GM19025 (cell line): ENCODE results near the gene TMEM212.
"Not testable (repeated sequence)": the region's sequence is repeated elsewhere in the genome, so short reads cannot be mapped to it uniquely, and the experiment has no call there.

Experiments used
- ATAC-seq: cut with Tn5 transposase; IDR thresholded peaks from one replicate; pipeline ENCODE4 v1.9.1; 2021; ENCODE audit warnings: mild to moderate bottlenecking, low read depth, moderate library complexity; ENCODE audit not compliant: unreplicated experiment

TMEM212 gene

GRCh38 chr3:171812811-171813210, 30.3 kb upstream of the TMEM212 start:
- ATAC-seq: no peak

DNA sequence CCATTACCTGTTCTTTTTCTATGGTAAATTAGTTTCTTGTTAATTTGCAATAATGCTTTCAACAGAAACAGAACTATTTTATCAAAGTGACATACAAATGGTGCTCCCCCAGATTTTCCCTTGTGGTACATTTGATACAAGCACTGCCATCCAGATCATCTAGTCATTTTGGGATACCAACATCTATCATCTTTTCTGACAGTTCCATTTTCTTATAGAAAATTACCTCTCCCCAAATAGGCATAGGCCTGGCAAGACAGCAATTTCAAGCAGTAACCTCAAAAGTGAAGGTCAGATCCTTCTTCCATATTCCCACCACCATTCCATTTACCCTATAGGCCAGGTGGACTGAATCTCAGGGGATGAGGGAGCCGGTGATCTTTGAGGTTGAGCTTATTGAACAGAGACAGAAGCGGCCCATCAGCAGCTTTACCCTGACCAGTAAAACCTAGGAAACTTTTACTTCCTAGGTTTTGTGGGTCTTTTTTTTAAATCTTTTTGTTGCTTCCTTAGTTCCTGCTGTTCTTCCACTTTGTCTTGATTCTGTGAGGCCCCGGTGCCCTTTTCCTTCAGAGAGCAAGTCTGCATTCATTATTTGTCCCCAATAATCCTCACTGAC, 29.8 kb upstream of the TMEM212 start:
- no peak for ATAC-seq

DNA sequence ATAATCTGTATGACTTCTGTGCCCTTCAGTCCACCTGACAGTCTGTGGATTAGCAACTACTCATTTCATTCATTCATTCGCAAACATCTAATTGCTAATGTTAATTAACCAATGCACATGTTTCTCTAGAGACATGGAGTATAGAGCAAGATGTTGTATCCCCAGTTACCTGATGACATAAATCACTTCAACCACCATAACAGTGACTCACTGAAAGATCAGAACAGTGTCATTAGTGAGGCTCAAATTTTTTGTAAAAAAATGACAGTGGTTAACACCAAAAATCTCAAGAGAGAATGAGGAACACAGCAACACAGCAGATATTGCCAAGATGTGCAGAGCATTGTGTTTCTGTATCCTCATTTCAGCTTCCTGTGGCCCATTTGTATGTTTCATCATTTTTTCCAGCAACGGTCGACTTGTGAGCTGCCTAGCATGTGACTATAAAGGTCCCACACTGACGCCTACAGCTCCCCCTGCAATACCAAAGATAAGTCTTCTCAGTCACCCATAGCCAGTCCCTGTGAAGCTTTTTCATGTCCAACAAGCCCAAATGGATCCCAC, 29.2 kb upstream of the TMEM212 start:
- peak; percentile 27 for ATAC-seq

- not testable (repeated sequence) for ATAC-seq
Observed at GRCh38 chr3:171814662-171815061, 28.5 kb upstream of the TMEM212 start.

DNA sequence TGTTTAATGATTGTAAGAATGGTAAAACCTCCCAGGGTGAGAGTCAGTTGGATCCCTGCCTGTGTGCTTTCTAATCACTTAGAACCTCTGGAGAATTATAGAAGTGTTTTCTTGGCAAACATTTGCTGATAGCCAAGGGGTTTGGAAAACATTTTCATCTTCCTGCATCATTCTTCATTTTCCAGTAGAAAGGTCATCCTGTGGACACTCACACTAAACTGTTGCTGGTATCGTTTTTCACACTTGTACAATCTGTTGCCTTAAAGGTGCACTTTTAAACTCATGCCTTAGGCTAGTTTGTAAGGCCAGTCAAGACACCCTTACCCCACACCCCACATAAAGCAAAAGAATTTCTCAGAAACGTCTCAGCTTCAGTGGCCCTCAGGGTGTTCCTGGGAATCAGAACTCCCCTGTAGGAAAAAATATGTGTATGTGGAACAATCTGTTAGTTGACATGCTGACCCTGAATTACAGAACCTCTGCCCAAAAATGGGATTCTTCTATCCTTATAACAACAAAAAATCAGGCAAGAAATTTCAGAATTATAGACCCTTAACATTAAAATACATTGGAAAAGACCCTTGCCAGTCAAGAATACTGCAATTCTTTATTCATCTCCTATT, 27.1 kb upstream of the TMEM212 start:
- no peak for ATAC-seq

DNA sequence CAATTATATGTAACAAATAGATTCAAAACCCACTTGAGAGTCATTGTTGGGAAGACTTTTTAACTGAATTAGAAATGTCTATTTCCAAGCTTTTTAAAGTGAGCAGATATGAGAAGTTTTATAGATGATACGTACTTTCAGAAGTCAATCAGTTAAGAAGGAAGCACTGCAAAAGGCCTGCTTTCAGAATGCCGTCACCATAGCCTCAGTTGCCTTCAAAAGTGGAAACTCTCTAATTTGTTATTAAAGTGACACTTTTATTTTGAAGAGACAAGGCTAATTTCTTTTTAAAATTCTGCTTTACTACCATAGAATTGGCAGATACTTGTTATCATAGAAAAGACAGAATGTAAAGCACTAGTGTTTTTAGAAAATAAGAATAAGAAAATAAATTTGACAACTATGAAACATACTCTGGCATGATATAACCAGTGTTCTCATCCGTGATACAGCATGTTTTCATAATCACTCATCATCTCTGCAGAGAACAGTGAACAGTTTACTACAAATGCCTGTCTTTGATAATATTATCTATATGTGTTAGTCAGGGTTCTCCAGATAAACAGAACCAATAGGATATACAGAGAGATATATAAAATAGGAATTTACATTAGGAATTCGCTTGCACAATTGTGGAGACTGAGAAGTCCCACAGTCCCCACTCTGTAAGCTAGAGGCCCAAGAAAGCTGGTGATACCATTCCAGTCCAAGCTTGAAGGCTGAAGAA, 25.9 kb upstream of the TMEM212 start:
- no peak for ATAC-seq

GRCh38 chr3:171821044-171821443, 22.1 kb upstream of the TMEM212 start:
- ATAC-seq: no peak

DNA sequence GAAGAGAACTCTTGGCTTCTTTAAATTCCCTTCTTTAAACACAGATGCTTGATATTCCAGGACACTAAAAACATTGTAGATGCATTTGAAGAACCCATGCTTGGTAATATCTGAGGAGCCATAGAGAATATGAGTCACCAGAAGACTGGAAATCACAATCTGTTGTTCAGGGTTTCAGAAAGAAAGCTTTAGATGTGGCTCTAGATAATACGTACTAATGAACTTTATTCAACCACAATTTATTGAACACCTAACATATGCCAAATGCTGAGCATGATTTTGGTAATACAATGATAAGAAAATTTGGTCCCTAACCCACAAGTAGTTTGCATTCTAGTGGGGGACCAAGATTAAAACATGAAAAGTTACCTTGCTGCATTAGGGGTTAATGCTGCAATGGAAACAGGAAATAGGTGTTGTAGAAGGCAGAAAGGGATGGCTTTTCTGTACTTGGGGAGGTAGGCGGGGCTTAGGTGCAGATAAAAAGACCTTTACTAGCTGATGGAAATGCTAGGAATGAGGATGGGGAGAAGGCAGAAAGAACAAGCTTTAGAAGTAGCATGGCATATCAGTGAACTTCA, 21.3 kb upstream of the TMEM212 start:
- ATAC-seq: no peak

GRCh38 chr3:171822431-171823106, 20.6 kb upstream of the TMEM212 start:
- ATAC-seq: peak; percentile 88

GRCh38 chr3:171824116-171824515, 19.0 kb upstream of the TMEM212 start:
- ATAC-seq: no peak

DNA sequence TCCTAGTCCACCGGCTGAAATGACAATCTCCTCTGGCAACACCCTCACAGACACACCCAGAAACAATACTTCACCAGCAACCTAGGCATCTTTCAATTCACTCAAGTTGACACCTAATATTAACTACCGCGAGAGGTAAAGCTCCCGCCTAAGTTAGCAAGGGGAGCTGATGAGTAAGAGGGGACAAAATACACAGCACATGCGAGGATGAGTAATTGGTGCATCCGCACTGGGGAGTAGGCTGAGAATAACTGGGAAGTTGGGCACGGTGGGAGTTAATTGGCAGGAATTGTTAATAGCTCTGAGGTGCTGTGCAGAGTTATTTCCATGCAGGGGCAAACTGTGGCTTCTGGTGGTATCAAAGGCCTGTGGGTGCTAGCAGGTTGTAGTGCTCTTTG, 18.3 kb upstream of the TMEM212 start:
- ATAC-seq: no peak

DNA sequence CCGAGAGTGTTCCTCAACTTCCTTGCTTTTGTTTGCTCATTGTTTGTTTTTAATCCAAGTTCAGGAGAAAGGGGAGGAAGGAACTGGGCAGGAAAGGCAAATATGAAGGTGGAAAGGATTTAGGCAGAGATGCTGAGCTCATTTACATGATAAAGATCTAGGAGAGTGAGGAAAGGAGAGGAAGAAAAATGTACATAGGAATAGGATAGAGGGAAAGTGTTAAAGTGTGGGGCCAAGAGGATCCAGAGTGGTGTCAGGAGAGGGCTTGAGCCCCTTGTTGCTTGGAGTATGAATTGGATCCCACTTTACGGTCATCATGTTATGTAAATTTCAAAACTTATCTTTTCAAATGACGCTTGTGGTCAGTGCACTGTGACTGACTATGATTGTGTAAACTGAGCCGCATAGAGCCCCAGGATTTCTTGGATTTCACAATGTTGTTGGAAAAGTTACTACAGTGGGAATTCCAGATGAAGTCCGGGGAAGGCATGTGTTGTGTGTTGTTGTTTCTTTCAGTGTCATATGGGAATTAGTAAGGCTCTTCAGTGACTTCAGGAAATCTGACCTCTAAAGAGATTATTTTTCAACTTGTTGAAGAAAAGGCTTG, 17.8 kb upstream of the TMEM212 start:
- no peak for ATAC-seq

DNA sequence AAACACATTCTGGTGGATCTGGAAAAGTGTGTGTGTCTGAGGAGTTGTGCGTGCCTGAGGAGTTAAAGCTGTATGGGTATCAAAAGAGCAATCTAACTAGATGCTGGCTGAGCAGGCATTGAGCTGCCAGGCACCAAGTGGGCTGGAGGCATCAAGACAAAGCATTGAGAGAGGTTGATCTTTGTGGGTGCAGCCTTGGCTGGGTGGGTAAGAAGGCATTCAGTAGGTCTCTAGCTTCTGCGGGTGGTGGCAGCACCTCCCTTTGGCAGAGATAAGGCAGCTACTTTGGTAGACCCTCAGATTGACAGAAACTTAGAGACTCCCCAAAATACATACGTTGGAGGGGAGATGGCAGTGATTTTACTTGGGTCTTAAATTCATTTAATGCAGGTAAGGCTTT, 15.8 kb upstream of the TMEM212 start:
- ATAC-seq: no peak

- ATAC-seq: no peak
Observed at GRCh38 chr3:171827836-171828458, 15.2 kb upstream of the TMEM212 start.

- no peak for ATAC-seq
Observed at GRCh38 chr3:171828902-171829770, 14.0 kb upstream of the TMEM212 start.

GRCh38 chr3:171829841-171830517, 13.2 kb upstream of the TMEM212 start:
- ATAC-seq: peak; percentile 67

GRCh38 chr3:171830518-171830875, 12.7 kb upstream of the TMEM212 start:
- no peak for ATAC-seq

DNA sequence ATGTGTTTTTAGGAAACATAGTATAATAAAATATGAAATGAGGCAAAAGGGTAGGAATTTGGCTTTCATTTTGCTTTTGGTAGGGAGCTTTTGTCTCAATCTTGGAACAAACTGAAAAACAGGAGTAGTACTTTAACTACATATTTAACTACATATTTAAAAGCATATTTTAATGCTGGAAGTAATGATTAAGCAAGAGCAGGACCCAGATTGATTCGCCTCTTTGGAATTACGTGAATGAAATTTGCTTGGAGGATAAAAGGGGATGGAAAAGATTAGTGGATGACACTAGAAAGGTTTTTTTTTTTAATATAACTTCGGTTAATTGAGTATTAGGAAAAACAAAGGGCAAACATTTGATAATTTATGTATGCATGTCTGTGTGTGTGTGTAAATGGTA, 11.2 kb upstream of the TMEM212 start:
- no peak for ATAC-seq
